22Rv1 (cell line): ENCODE results near the gene DRP2.

ENCODE experiments used
- ZFX ChIP-seq: fragments of 450-650 bp; IDR thresholded peaks from 2 replicates; pipeline ENCODE4 v1.6.1; 2017; ENCODE audit warnings: antibody characterized with exemption, borderline replicate concordance
- TF ChIP-seq, protein P1 (sequence below): fragments of 450-650 bp; IDR thresholded peaks from 2 replicates; pipeline ENCODE4 v1.5.1; 2017; ENCODE audit warnings: mild to moderate bottlenecking

DNA sequence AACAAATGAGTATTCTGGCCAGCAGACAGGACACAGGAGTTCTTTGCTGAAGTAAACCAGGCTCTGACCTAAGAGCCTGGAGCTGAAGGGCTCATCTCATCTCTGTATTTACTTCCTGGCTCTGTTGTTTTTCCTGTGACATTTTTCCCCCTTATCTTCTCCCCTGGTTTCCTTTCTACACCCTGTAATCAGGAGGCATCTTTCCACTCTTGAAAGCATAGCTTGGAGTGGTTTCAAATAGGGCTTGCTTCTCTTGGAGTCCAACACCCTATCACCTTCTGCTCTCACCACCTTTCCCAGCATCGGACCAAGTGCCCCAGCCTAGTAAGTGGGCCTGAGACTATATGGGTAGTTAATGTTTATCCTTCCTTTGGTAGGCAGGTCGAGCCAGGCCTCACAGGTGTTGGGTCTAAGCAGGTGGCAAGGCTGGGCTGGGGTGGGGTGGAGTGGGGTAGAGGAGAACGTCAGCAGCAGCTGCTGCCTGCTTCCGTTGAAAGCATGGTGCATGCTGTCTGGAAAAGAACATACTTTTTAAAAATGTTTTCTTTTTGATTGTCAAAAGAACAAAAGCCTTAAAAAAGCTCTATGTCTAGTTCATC lies 1.2 kb downstream of the DRP2 start:
- TF ChIP-seq, protein P1, sequence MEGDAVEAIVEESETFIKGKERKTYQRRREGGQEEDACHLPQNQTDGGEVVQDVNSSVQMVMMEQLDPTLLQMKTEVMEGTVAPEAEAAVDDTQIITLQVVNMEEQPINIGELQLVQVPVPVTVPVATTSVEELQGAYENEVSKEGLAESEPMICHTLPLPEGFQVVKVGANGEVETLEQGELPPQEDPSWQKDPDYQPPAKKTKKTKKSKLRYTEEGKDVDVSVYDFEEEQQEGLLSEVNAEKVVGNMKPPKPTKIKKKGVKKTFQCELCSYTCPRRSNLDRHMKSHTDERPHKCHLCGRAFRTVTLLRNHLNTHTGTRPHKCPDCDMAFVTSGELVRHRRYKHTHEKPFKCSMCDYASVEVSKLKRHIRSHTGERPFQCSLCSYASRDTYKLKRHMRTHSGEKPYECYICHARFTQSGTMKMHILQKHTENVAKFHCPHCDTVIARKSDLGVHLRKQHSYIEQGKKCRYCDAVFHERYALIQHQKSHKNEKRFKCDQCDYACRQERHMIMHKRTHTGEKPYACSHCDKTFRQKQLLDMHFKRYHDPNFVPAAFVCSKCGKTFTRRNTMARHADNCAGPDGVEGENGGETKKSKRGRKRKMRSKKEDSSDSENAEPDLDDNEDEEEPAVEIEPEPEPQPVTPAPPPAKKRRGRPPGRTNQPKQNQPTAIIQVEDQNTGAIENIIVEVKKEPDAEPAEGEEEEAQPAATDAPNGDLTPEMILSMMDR = no peak
- no peak for TF ChIP-seq ZFX
